Fibroblast of skin of back (primary cell): ENCODE results near the gene PSD2. TPM values are rescaled to one million over a fixed set of nuclear protein-coding genes. Genes with fewer than 3 reads are reported as not detected.
A peak's percentile ranks its signal among the peaks of the same experiment; 100 is the strongest.

ENCODE experiments used
- DNase-seq: peaks from one replicate; pipeline ENCODE4 v3.0.0-alpha.2; 2013
- polyA plus RNA-seq, 2 experiments: library from polyadenylated mRNA; unstranded; fragments of 120-200 nt; gene quantifications; one replicate each; pipeline ENCODE4 v1.2.1, GENCODE V29; 2013; ENCODE audit not compliant: insufficient read length in 2 of 2

Gene PSD2
- polyA plus RNA-seq (2013, experiment 1 of 2; ENCODE audit: insufficient read length) = 0.23 TPM
- polyA plus RNA-seq (2013, experiment 2 of 2; ENCODE audit: insufficient read length) = 0.32 TPM

- peak; percentile 6 for DNase-seq
Observed at GRCh38 chr5:139795074-139796001, at the start of gene PSD2. Gene PSD2, plus strand, starts transcription at chr5:139795808. Its CDS starts 13,633 bp downstream, at chr5:139809441.

DNA sequence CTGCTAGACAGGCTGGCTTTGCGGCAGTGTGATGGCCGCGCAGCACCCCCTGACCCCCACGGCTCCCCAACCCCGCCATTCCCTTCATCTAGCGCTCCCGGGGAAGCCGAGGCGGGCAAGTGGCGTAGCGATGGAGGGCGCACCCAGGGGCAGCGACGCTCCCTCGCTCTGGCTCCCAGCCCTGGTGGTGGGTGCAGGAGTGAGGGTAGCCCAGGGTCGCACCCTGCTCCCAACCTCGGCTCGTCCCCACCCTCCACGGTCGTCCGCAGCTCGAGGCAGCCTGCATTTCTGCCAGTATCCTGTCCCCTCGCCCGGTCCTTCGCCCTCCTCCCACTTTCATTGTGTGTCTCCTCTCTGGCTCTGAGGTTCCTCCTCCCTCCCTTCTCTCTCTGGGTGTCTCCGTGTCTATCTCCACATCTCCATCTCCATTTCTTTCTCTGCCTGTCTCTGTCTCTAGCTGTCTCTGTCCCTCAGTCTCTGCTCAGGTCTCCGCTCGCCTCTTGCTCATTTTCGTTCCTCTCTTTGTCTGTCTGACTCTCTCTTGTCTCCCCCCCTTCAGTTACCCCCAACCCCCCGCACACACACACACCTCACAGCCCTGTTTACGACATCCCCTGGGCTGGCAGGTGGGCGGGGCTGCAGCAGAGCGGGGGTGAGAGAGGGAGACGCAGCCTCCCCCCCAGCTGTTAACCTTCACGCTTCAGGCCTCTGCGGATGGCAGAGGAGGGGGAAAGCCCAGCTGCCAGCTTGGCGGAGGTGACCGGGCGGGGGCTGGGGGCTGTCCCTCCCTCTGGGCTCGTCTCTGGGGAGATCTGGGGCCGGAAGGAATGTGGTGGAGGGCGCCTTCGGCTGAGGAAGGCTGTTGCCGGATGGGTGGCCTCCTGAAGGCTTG, 48.7 kb upstream of the PSD2 start:
- peak; percentile 63 for DNase-seq

DNA sequence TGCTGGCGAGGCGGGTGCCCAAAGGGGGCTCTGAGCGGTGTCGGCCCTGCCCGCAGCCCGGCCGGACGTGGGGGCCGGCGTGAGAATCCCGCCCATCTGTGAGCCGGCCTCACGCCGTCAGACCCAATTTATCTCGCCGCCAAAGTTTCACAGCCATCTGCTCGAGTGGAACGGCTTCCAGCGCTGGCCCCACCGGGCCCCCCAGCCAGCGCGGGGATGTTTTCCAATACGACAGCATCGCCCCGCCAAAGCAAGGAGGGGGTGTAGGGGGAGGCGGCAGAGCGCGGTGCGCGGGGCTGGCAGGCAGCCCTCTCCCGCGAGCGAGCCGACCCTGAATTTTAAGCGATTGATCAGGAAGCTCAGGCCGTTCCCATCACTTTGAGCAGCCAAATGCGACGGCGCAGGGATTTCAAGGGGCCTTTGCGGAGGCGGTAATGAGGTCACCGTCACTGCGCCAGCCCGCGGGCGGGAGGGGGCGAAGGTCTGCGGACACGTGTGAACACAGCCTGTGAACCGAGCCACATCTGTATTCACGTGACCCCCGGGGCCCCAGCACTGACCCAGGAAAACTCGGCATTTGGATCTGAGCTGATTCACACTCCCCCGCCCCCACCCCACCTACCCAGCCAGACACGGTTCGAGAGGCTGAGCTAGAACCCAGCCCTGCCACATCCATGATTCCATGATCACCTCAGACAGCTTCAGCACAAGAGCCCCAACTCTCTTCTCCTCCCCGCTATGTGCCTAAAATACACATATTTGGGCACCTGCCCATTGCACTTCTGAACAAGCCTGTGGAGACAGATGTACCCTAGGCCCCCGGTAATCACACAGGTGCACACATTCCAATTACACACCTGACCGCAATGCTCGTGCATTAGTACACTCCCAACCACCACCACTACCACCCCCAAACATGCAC, 47.8 kb upstream of the PSD2 start:
- peak; percentile 48 for DNase-seq

DNA sequence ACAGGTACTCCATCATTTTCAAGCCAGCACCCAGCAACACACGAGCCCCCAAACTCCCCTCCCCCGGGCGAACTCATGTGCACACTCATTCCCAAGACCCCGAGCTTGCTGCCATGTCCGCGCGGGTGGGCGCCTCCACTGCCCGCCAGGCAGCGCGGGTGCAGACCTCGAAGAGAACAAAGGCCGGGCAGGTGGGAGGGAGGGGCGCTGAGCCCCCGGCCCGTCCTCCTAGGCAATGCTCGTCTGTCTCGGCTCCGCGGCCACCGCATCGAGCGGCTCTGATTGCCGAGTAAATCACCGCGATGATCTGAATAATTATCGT, 47.1 kb upstream of the PSD2 start:
- no peak for DNase-seq

DNA sequence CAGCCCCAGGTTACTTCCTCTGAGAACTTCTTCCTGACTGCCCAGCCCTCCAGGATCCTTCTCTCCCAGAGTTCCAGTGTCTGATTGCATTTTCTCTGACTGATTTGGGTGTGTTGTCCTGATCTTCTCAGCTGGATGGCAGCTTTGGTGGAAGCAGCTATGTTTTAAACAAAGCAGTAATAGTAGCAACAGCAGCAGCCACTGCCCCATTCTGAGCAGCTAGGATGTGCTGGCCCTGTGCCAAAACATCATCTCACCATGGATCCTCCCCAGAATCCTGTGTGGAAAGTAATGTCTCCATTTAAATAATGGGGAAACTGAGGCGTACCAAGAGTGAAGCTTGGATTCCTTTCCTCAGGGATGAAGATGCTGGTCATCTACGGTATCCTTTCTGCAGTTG, 46.4 kb upstream of the PSD2 start:
- peak; percentile 31 for DNase-seq

DNA sequence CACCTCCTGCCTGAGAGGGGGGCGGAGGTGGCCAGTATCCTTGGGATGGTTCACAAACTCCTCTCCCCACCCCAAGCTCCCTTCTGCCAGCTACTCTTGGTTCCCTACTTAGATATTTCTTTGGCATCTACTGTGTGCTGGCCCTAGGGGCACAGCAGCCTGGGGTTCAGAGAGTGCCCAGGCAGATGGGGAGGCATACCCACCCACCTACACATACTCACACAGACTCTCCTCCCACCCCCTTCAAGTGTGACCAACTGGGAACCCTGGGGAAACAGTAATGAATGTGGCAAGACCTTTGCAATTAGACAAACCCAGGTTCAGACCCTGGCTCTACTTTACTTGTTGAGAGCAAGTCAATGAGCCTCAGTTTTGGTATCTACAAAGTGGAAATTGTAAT, 44.4 kb upstream of the PSD2 start:
- DNase-seq = no peak

- DNase-seq = peak; percentile 78
Observed at GRCh38 chr5:139752506-139753473, 42.8 kb upstream of the PSD2 start.

- no peak for DNase-seq
Observed at GRCh38 chr5:139755892-139756671, 39.5 kb upstream of the PSD2 start.

- DNase-seq = no peak
Observed at GRCh38 chr5:139756971-139757370, 38.6 kb upstream of the PSD2 start.

GRCh38 chr5:139757727-139758509, 37.7 kb upstream of the PSD2 start:
- DNase-seq = no peak

DNA sequence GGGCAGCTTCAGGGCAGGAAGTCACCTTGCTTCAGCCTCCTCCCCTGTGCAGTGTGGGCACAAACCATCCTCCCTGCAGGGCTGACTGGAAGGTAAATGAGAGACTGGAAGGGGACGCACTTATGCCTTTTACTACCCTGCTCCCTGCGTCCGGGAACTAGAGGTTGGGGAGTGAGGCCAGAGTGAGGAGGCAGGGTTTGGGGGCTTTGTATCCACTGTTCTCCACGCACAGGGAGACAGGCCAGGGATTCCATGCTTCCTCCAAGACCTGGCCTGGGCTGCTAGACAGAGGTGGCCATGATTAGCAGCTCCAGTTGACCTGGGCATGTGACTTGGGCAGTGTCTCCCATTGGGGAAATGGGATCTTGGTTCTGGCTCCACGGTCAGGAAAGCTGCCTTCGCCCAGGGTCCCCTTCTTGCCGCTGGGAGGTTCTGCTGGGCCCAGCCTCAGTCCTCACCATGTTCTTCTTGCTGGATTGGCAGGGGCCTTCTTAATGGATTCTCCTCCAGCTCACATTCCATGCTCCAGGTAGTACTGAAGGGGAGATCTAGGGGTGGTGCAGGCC, 37.0 kb upstream of the PSD2 start:
- DNase-seq = no peak

GRCh38 chr5:139759219-139759721, 36.3 kb upstream of the PSD2 start:
- DNase-seq = no peak

- DNase-seq = peak; percentile 64
Observed at GRCh38 chr5:139760066-139761056, 35.2 kb upstream of the PSD2 start.

GRCh38 chr5:139761057-139761450, 34.6 kb upstream of the PSD2 start:
- DNase-seq = no peak

GRCh38 chr5:139761501-139761900, 34.1 kb upstream of the PSD2 start:
- no peak for DNase-seq

GRCh38 chr5:139762615-139763170, 32.9 kb upstream of the PSD2 start:
- DNase-seq = no peak

GRCh38 chr5:139763280-139763929, 32.2 kb upstream of the PSD2 start:
- no peak for DNase-seq
